ENCODE results near the gene RAB28.

- TF ChIP-seq EZH2phosphoT487 (IDR thresholded peaks at IDR 0.05; ENCODE audit: low read depth): no peak
- TF ChIP-seq, protein P1, sequence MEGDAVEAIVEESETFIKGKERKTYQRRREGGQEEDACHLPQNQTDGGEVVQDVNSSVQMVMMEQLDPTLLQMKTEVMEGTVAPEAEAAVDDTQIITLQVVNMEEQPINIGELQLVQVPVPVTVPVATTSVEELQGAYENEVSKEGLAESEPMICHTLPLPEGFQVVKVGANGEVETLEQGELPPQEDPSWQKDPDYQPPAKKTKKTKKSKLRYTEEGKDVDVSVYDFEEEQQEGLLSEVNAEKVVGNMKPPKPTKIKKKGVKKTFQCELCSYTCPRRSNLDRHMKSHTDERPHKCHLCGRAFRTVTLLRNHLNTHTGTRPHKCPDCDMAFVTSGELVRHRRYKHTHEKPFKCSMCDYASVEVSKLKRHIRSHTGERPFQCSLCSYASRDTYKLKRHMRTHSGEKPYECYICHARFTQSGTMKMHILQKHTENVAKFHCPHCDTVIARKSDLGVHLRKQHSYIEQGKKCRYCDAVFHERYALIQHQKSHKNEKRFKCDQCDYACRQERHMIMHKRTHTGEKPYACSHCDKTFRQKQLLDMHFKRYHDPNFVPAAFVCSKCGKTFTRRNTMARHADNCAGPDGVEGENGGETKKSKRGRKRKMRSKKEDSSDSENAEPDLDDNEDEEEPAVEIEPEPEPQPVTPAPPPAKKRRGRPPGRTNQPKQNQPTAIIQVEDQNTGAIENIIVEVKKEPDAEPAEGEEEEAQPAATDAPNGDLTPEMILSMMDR (IDR thresholded peaks at IDR 0.05; ENCODE audit: low read depth, low read length): no peak
Measured at GRCh38 chr4:13522282-13523104, 38.4 kb upstream of the RAB28 start.
